HepG2 (cell line): ENCODE results near the gene NCOA4.

Experiments
- ZNF260 ChIP-seq: sonication (generic); formaldehyde crosslinking; IDR thresholded peaks from 2 replicates; pipeline ENCODE4 v1.4.0; 2020; ENCODE audit warnings: missing genetic modification reagents, low read depth, mild to moderate bottlenecking, borderline replicate concordance
- TF ChIP-seq, protein P1 (sequence below): sonication (generic); formaldehyde crosslinking; IDR thresholded peaks from 2 replicates; pipeline ENCODE4 v1.5.0; 2020; ENCODE audit warnings: mild to moderate bottlenecking, missing genetic modification reagents, moderate library complexity

DNA sequence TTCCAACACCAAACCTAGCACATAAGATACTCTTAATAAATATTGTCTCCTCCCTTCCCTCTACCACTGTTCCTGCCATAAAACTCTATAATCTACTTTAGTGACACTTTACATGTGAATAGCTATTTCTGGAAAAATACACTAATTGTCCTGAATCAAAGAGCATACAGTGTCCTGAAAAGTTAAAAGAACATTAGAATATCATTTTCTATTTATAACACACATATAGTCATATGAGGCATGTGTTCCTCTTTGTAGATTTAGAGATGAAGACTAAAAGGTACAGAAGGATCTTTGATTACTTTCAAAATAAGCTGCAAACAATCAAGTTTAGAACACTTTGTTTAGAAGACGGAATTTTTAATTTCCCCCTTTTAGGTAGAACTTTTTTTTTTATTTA, 13.6 kb downstream of the NCOA4 start:
- TF ChIP-seq, protein P1, sequence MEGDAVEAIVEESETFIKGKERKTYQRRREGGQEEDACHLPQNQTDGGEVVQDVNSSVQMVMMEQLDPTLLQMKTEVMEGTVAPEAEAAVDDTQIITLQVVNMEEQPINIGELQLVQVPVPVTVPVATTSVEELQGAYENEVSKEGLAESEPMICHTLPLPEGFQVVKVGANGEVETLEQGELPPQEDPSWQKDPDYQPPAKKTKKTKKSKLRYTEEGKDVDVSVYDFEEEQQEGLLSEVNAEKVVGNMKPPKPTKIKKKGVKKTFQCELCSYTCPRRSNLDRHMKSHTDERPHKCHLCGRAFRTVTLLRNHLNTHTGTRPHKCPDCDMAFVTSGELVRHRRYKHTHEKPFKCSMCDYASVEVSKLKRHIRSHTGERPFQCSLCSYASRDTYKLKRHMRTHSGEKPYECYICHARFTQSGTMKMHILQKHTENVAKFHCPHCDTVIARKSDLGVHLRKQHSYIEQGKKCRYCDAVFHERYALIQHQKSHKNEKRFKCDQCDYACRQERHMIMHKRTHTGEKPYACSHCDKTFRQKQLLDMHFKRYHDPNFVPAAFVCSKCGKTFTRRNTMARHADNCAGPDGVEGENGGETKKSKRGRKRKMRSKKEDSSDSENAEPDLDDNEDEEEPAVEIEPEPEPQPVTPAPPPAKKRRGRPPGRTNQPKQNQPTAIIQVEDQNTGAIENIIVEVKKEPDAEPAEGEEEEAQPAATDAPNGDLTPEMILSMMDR (CRISPR knock-in tag) = no peak
- no peak for TF ChIP-seq ZNF260
